DOHH2 (cell line): ENCODE measurements around the gene MTFR1L.
A peak's percentile ranks its signal among the peaks of the same experiment; 100 is the strongest.

Experiments used
- H3F3A ChIP-seq: fragments of 200-600 bp; sonication (generic), shearing (Covaris generic); 2 replicates; pipeline ENCODE4 v1.6.0; 2016; ENCODE audit warnings: antibody characterized with exemption, mild to moderate bottlenecking; ENCODE audit not compliant: control insufficient read depth, insufficient read depth
- H3K27ac ChIP-seq: fragments of 200-600 bp; sonication (generic); 2 replicates; pipeline ENCODE4 v1.5.1; 2014; ENCODE audit warnings: low read depth, mild to moderate bottlenecking, low read length, moderate library complexity
- H3K27me3 ChIP-seq: fragments of 200-600 bp; sonication (generic); 2 replicates; pipeline ENCODE4 v1.6.1; 2014; ENCODE audit warnings: mild to moderate bottlenecking, low read length, mixed read lengths; ENCODE audit not compliant: control insufficient read depth
- H3K36me3 ChIP-seq: fragments of 200-600 bp; sonication (generic); 2 replicates; pipeline ENCODE4 v1.6.1; 2014; ENCODE audit warnings: mild to moderate bottlenecking, low read length, moderate library complexity, mixed read lengths; ENCODE audit not compliant: control insufficient read depth
- H3K4me1 ChIP-seq: fragments of 200-600 bp; sonication (generic); 2 replicates; pipeline ENCODE4 v1.6.1; 2014; ENCODE audit warnings: mild to moderate bottlenecking, low read length, mixed read lengths; ENCODE audit not compliant: control insufficient read depth
- H3K4me2 ChIP-seq: fragments of 200-600 bp; sonication (generic); 2 replicates; pipeline ENCODE4 v1.6.0; 2014; ENCODE audit warnings: mild to moderate bottlenecking, low read length, moderate library complexity
- H3K4me3 ChIP-seq: fragments of 200-600 bp; sonication (generic); 2 replicates; pipeline ENCODE4 v1.5.1; 2014; ENCODE audit warnings: mild to moderate bottlenecking, low read length, mixed read lengths
- H3K79me2 ChIP-seq: fragments of 200-600 bp; sonication (generic); 2 replicates; pipeline ENCODE4 v1.6.1; 2014; ENCODE audit warnings: mild to moderate bottlenecking, low read length, mixed read lengths; ENCODE audit not compliant: control insufficient read depth
- H3K9me2 ChIP-seq: fragments of 200-600 bp; sonication (generic); replicated peaks from 2 replicates; pipeline ENCODE4 v1.6.1; 2014; ENCODE audit warnings: mild to moderate bottlenecking, low read length, mixed read lengths; ENCODE audit not compliant: control insufficient read depth
- H3K9me3 ChIP-seq: fragments of 200-600 bp; sonication (generic); 2 replicates; pipeline ENCODE4 v1.6.1; 2014; ENCODE audit warnings: antibody characterized with exemption, low read length, mixed read lengths; ENCODE audit not compliant: control insufficient read depth, insufficient read depth
- H4K20me1 ChIP-seq: fragments of 200-600 bp; sonication (generic); 2 replicates; pipeline ENCODE4 v1.6.0; 2014; ENCODE audit warnings: low read depth, mild to moderate bottlenecking, antibody characterized with exemption, low read length, moderate library complexity; ENCODE audit not compliant: control insufficient read depth, insufficient read depth
- EZH2phosphoT487 ChIP-seq: fragments of 200-600 bp; sonication (generic); IDR thresholded peaks from 2 replicates; pipeline ENCODE4 v1.6.1; 2017; ENCODE audit warnings: borderline replicate concordance, mild to moderate bottlenecking, antibody characterized with exemption, low read length, moderate library complexity, mixed read lengths
- TF ChIP-seq, protein P1 (sequence below): fragments of 200-600 bp; sonication (generic); IDR thresholded peaks from one replicate; pipeline ENCODE4 v1.5.1; 2014; ENCODE audit warnings: antibody characterized with exemption, mild to moderate bottlenecking, low read depth, low read length; ENCODE audit not compliant: poor library complexity, severe bottlenecking

Gene MTFR1L

DNA sequence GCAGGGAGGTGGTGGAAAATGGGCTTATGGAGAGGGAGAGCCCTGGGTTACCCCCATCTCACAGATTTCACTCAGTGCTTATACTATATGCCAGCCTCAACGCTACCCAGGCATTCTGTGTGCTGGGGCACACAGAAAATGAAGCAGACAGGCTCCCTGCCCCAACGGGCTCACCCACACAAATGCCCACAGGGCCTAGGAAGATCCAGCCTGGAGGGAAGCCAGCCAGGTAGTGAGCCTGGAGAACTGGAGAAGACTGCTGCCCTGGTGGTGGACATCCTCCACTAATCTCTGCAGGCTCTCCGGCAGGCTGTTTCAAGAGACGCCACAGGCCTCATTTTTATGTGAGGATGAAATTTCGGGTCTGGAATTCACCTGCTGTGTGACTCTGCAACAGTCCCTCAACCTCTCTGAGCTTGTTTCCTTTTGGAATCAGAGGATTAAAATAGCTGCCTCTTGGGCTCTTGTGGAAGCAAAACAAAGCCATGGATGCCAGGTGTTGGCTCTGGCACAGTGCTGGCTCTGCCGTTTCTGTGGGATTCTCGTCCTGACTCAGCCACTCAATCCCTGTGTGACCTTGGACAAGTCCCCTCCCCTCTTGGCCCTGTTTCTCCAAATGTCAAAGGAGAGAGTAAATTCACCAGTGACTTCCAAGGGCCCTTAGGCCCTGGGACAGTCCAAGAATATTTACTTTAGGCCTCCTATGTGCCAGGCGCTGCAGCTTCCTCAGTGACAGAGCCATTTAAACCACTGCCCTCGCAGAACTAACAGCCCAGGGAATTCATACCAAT lies 52.1 kb downstream of the MTFR1L start:
- H3K36me3 ChIP-seq = no peaks in the 10 kb centered on the region
- H3K9me2 ChIP-seq = no peaks in the 10 kb centered on the region
- H3K27me3 ChIP-seq = peaks cover 19% of the 10 kb centered on the region
- no peaks in the 10 kb centered on the region for H3K9me3 ChIP-seq
- TF ChIP-seq, protein P1, sequence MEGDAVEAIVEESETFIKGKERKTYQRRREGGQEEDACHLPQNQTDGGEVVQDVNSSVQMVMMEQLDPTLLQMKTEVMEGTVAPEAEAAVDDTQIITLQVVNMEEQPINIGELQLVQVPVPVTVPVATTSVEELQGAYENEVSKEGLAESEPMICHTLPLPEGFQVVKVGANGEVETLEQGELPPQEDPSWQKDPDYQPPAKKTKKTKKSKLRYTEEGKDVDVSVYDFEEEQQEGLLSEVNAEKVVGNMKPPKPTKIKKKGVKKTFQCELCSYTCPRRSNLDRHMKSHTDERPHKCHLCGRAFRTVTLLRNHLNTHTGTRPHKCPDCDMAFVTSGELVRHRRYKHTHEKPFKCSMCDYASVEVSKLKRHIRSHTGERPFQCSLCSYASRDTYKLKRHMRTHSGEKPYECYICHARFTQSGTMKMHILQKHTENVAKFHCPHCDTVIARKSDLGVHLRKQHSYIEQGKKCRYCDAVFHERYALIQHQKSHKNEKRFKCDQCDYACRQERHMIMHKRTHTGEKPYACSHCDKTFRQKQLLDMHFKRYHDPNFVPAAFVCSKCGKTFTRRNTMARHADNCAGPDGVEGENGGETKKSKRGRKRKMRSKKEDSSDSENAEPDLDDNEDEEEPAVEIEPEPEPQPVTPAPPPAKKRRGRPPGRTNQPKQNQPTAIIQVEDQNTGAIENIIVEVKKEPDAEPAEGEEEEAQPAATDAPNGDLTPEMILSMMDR = no peak
- no peak for TF ChIP-seq EZH2phosphoT487
- no peaks in the 10 kb centered on the region for H4K20me1 ChIP-seq
- H3K4me2 ChIP-seq = peak overlapping the region; percentile 10; the same call in 1 of the 2 replicates
- H3K4me1 ChIP-seq = peaks cover 54% of the 10 kb centered on the region
- no peak overlapping the region for H3K27ac ChIP-seq
- H3K4me3 ChIP-seq = no peak overlapping the region
- no peaks in the 10 kb centered on the region for H3K79me2 ChIP-seq
- peaks cover 9% of the 10 kb centered on the region for H3F3A ChIP-seq

DNA sequence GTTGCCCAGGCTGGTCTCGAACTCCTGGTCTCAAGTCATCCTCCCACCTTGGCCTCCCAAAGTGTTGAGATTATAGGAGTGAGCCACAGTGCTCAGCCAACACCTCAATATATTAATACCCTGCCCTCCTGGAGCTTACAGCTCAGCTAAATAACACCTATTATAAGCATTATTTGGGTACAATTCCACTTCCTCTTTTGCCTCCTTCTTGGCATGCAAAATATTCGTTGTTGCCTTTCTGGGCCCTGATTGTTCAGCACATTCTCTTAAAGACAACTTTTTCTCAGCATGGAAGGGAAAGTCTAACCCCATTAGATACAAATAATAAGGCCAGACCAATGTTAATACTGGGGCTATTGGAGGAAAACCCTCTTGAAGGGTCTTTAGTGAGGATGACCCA lies 53.0 kb downstream of the MTFR1L start:
- peaks cover 54% of the 10 kb centered on the region for H3K4me1 ChIP-seq
- H3K79me2 ChIP-seq = no peaks in the 10 kb centered on the region
- H3K36me3 ChIP-seq = no peaks in the 10 kb centered on the region
- H3K9me2 ChIP-seq = no peaks in the 10 kb centered on the region
- no peak overlapping the region for H3K4me3 ChIP-seq
- peak overlapping the region; percentile 39 for H3K4me2 ChIP-seq
- no peaks in the 10 kb centered on the region for H3K9me3 ChIP-seq
- no peaks in the 10 kb centered on the region for H4K20me1 ChIP-seq
- TF ChIP-seq EZH2phosphoT487 = no peak
- TF ChIP-seq, protein P1 = no peak
- peaks cover 25% of the 10 kb centered on the region for H3K27me3 ChIP-seq
- peaks cover 10% of the 10 kb centered on the region for H3F3A ChIP-seq
- no peak overlapping the region for H3K27ac ChIP-seq

DNA sequence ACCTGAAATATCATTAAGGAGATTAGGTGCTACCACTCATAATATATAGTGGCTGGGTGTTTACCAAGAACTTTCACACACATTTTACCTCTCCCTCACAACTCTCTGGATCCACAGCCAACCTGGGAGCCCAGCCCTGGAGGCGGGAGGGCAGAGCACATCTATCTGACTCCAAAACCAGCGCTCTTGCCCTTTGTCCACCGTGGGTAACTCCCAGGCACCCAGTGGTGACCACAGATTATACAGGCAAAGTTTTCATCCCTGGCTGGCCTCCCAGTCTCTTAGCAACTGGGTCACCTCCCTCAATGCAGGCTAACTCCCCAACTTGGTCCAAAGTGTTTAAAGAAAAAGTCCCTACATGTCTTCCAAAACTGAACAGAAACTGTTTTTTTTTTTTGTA lies 53.4 kb downstream of the MTFR1L start:
- Histone ChIP-seq H3K9me2 (no peaks in the 10 kb centered on the region), H3K9me3 (no peaks in the 10 kb centered on the region), H3K4me2 (peak overlapping the region; percentile 39), H3K4me1 (peaks cover 54% of the 10 kb centered on the region), H3F3A (peaks cover 10% of the 10 kb centered on the region), H4K20me1 (no peaks in the 10 kb centered on the region), H3K36me3 (no peaks in the 10 kb centered on the region), H3K27ac (no peak overlapping the region), H3K27me3 (peaks cover 25% of the 10 kb centered on the region), H3K4me3 (no peak overlapping the region), H3K79me2 (no peaks in the 10 kb centered on the region)
- TF ChIP-seq, protein P1 = no peak
- no peak for TF ChIP-seq EZH2phosphoT487
